Mesendoderm (in vitro differentiated cells): ENCODE measurements around the gene NUDT9.
A peak's percentile ranks its signal among the peaks of the same experiment; 100 is the strongest.
"Not testable (repeated sequence)": the region's sequence is repeated elsewhere in the genome, so short reads cannot be mapped to it uniquely, and the experiment has no call there.

Experiments
- DNase-seq: peaks from one replicate; pipeline ENCODE4 v3.0.0; 2013
- H2AK5ac ChIP-seq: 2 replicates; pipeline ENCODE4 v1.6.1; 2013; ENCODE audit warnings: low read length, inconsistent platforms
- H2BK120ac ChIP-seq: 2 replicates; pipeline ENCODE4 v1.6.1; 2013; ENCODE audit warnings: low read depth, mild to moderate bottlenecking, low read length, moderate library complexity, mixed read lengths
- H2BK15ac ChIP-seq: replicated peaks from 2 replicates; pipeline ENCODE4 v1.6.1; 2013; ENCODE audit warnings: low read depth, mild to moderate bottlenecking, moderate library complexity
- H2BK5ac ChIP-seq: 2 replicates; pipeline ENCODE4 v1.6.1; 2013; ENCODE audit warnings: low read length, inconsistent platforms
- H3K18ac ChIP-seq: 2 replicates; pipeline ENCODE4 v1.6.1; 2013; ENCODE audit warnings: mild to moderate bottlenecking, low read length, mixed read lengths
- H3K23ac ChIP-seq: one replicate; pipeline ENCODE4 v1.6.1; 2013; ENCODE audit warnings: low read length
- H3K27ac ChIP-seq: 2 replicates; pipeline ENCODE4 v1.5.1; 2013; ENCODE audit warnings: low read depth, mild to moderate bottlenecking, inconsistent platforms, low read length, moderate library complexity
- H3K27me3 ChIP-seq: 2 replicates; pipeline ENCODE4 v1.6.1; 2013; ENCODE audit warnings: low read length, control low read depth, mild to moderate bottlenecking, inconsistent platforms; ENCODE audit not compliant: insufficient read depth, poor library complexity
- H3K36me3 ChIP-seq: 2 replicates; pipeline ENCODE4 v1.6.1; 2013; ENCODE audit warnings: low read length, inconsistent platforms; ENCODE audit not compliant: control insufficient read depth, insufficient read depth
- H3K4ac ChIP-seq: one replicate; pipeline ENCODE4 v1.6.1; 2013; ENCODE audit warnings: low read depth, mild to moderate bottlenecking, low read length, moderate library complexity
- H3K4me1 ChIP-seq: 2 replicates; pipeline ENCODE4 v1.6.1; 2013; ENCODE audit warnings: low read depth, low read length, inconsistent platforms; ENCODE audit not compliant: control insufficient read depth
- H3K4me2 ChIP-seq: 2 replicates; pipeline ENCODE4 v1.6.1; 2013; ENCODE audit warnings: low read length
- H3K4me3 ChIP-seq: 2 replicates; pipeline ENCODE4 v1.5.1; 2013; ENCODE audit warnings: mild to moderate bottlenecking, low read length
- H3K56ac ChIP-seq: one replicate; pipeline ENCODE4 v1.6.1; 2013; ENCODE audit warnings: low read length
- H3K79me1 ChIP-seq: 2 replicates; pipeline ENCODE4 v1.6.1; 2013; ENCODE audit warnings: low read length, inconsistent platforms
- H3K79me2 ChIP-seq: 2 replicates; pipeline ENCODE4 v1.6.1; 2013; ENCODE audit warnings: mild to moderate bottlenecking, low read length; ENCODE audit not compliant: control insufficient read depth, insufficient read depth
- H3K9ac ChIP-seq: 2 replicates; pipeline ENCODE4 v1.6.1; 2013; ENCODE audit warnings: low read length, inconsistent platforms
- H4K5ac ChIP-seq: one replicate; pipeline ENCODE4 v1.6.1; 2013; ENCODE audit warnings: low read length
- H4K8ac ChIP-seq: one replicate; pipeline ENCODE4 v1.6.1; 2013; ENCODE audit warnings: low read depth, mild to moderate bottlenecking, control low read depth, low read length, moderate library complexity
- WGBS: extraction: QIAGEN DNeasy Blood & Tissue Kit; methylation state at CpG from one replicate; pipeline ENCODE4 v1.1.7; 2013; ENCODE audit warnings: low lambda C conversion rate, missing lambda C conversion rate; ENCODE audit not compliant: insufficient coverage; ENCODE audit errors: extremely low coverage; 5-methylcytosine and 5-hydroxymethylcytosine counted together

Gene NUDT9

GRCh38 chr4:87465739-87466366 is 43.5 kb downstream of the NUDT9 start:
- Histone ChIP-seq H3K27me3 (no peaks in the 10 kb centered on the region), H3K4me1 (no peaks in the 10 kb centered on the region), H3K23ac (no peak overlapping the region), H3K36me3 (no peaks in the 10 kb centered on the region), H3K27ac (no peak overlapping the region), H3K4ac (no peak overlapping the region), H3K56ac (no peak overlapping the region), H3K9ac (no peak overlapping the region), H2BK5ac (no peak overlapping the region), H3K18ac (no peak overlapping the region), H4K8ac (no peak overlapping the region), H2AK5ac (no peak overlapping the region), H2BK15ac (no peak overlapping the region), H3K4me3 (no peak overlapping the region), H3K79me2 (no peaks in the 10 kb centered on the region), H3K79me1 (no peaks in the 10 kb centered on the region), H2BK120ac (no peak overlapping the region), H3K4me2 (no peak overlapping the region), H4K5ac (no peak overlapping the region)
- peak; percentile 52 for DNase-seq
- WGBS, result no CpG with 5 or more reads among the region's 7 CpGs

- Histone ChIP-seq H3K9ac (no peak overlapping the region), H2AK5ac (no peak overlapping the region), H3K4me2 (no peak overlapping the region), H3K4ac (no peak overlapping the region), H4K5ac (no peak overlapping the region), H3K79me2 (no peaks in the 10 kb centered on the region), H3K56ac (no peak overlapping the region), H3K27me3 (no peaks in the 10 kb centered on the region), H2BK5ac (no peak overlapping the region), H3K27ac (no peak overlapping the region), H3K4me3 (no peak overlapping the region), H3K4me1 (no peaks in the 10 kb centered on the region), H2BK15ac (no peak overlapping the region), H3K79me1 (no peaks in the 10 kb centered on the region), H2BK120ac (no peak overlapping the region), H3K18ac (no peak overlapping the region), H3K23ac (no peak overlapping the region), H4K8ac (no peak overlapping the region), H3K36me3 (no peaks in the 10 kb centered on the region)
- no CpG with 5 or more reads among the region's 6 CpGs for WGBS
- no peak for DNase-seq
These were observed 47.0 kb downstream of the NUDT9 start for GRCh38 chr4:87469390-87469789.

GRCh38 chr4:87476934-87477333 is 54.6 kb downstream of the NUDT9 start:
- H2BK15ac ChIP-seq, result no peak overlapping the region
- H4K8ac ChIP-seq, result no peak overlapping the region
- H3K4me3 ChIP-seq, result no peak overlapping the region
- H3K9ac ChIP-seq, result no peak overlapping the region
- no peaks in the 10 kb centered on the region for H3K79me2 ChIP-seq
- WGBS, result no CpG with 5 or more reads among the region's 3 CpGs
- no peak overlapping the region for H2BK5ac ChIP-seq
- no peak overlapping the region for H3K56ac ChIP-seq
- H3K4me2 ChIP-seq, result no peak overlapping the region
- no peak for DNase-seq
- H3K23ac ChIP-seq, result no peak overlapping the region
- H3K4ac ChIP-seq, result no peak overlapping the region
- H3K18ac ChIP-seq, result no peak overlapping the region
- H3K27ac ChIP-seq, result no peak overlapping the region
- no peaks in the 10 kb centered on the region for H3K79me1 ChIP-seq
- no peak overlapping the region for H4K5ac ChIP-seq
- no peaks in the 10 kb centered on the region for H3K4me1 ChIP-seq
- no peak overlapping the region for H2AK5ac ChIP-seq
- H3K27me3 ChIP-seq, result no peaks in the 10 kb centered on the region
- H2BK120ac ChIP-seq, result no peak overlapping the region
- no peaks in the 10 kb centered on the region for H3K36me3 ChIP-seq

GRCh38 chr4:87478732-87479250 is 56.4 kb downstream of the NUDT9 start:
- Histone ChIP-seq H2BK120ac (no peak overlapping the region), H2BK15ac (no peak overlapping the region), H4K5ac (no peak overlapping the region), H2BK5ac (no peak overlapping the region), H3K79me1 (no peaks in the 10 kb centered on the region), H3K27ac (no peak overlapping the region), H3K4me1 (no peaks in the 10 kb centered on the region), H3K4ac (no peak overlapping the region), H3K36me3 (no peaks in the 10 kb centered on the region), H3K18ac (no peak overlapping the region), H3K79me2 (no peaks in the 10 kb centered on the region), H3K4me3 (no peak overlapping the region), H3K4me2 (no peak overlapping the region), H3K27me3 (no peaks in the 10 kb centered on the region), H3K23ac (no peak overlapping the region), H2AK5ac (no peak overlapping the region), H4K8ac (no peak overlapping the region), H3K56ac (no peak overlapping the region), H3K9ac (no peak overlapping the region)
- DNase-seq, result no peak
- no CpG with 5 or more reads among the region's 1 CpG for WGBS

GRCh38 chr4:87481377-87481776 is 59.0 kb downstream of the NUDT9 start:
- H3K9ac ChIP-seq, result no peak overlapping the region

GRCh38 chr4:87483247-87483646 is 60.9 kb downstream of the NUDT9 start:
- not testable (repeated sequence) for H3K79me1 ChIP-seq, H3K4ac ChIP-seq, H2BK15ac ChIP-seq, H3K4me2 ChIP-seq, H3K27ac ChIP-seq, DNase-seq, H4K8ac ChIP-seq, H2BK5ac ChIP-seq, H4K5ac ChIP-seq, H3K4me3 ChIP-seq, H2AK5ac ChIP-seq, H3K18ac ChIP-seq, H3K23ac ChIP-seq, H3K9ac ChIP-seq, H3K36me3 ChIP-seq, H3K56ac ChIP-seq, H3K27me3 ChIP-seq, H3K79me2 ChIP-seq, H2BK120ac ChIP-seq, H3K4me1 ChIP-seq

More at GRCh38 chr4:87481377-87481776, 59.0 kb downstream of the NUDT9 start:
- Histone ChIP-seq H4K8ac (no peak overlapping the region), H4K5ac (no peak overlapping the region), H3K36me3 (no peaks in the 10 kb centered on the region), H3K27ac (no peak overlapping the region), H2BK15ac (no peak overlapping the region), H2BK5ac (no peak overlapping the region), H2AK5ac (no peak overlapping the region), H3K56ac (no peak overlapping the region), H3K79me2 (no peaks in the 10 kb centered on the region), H3K27me3 (no peaks in the 10 kb centered on the region), H3K23ac (no peak overlapping the region), H3K4me2 (no peak overlapping the region), H3K4me3 (no peak overlapping the region), H3K18ac (no peak overlapping the region), H3K4me1 (no peaks in the 10 kb centered on the region), H2BK120ac (no peak overlapping the region), H3K4ac (no peak overlapping the region), H3K79me1 (no peaks in the 10 kb centered on the region)
- no peak for DNase-seq
